Measurements from ENCODE around the gene CDKL4. TPM values are rescaled to one million over a fixed set of nuclear protein-coding genes. Genes with fewer than 3 reads are reported as not detected.

Gene CDKL4
- total RNA-seq: 0.20 TPM in 1 of 2 replicates, not detected in the other

DNA sequence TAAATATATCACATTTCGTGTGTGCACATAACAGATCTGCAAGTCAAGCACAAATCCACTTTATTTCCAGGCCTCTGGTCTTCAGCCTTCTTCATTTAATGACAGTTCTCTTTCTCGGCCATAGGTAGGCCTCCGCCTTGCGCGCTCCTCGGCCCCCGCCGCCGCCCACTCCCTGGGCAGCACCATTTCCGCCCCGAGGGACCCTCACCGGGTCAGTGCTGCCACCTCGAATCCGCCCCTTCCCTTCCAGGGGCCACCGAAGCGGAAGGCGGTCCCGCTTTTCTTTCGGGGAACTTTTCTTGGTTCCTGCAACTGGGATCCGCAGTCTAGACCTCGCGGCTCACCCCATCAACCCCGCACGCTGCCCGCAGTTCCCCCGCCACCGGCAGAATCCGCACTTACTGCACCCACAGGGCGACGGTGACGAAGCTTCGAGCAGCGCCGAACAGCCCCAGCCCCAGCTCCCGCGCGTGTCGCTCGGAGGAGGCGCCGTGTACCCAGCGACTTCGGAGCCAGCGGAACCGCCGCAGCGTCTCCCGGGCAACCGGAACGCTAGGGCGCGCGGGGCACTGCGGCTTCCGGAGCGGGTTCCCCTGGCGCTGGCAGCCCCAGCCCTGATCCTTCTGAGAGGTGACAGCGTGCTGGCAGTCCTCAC lies at the start of gene CDKL4:
Gene CDKL4, minus strand, starts transcription at position 502 of the 655 bp plus-strand sequence.
- peak; percentile 21 for DNase-seq (ENCODE audit: low spot score)
- Mint-ChIP-seq H3K4me3 (peak within 1 kb of the TSS; percentile 79), H3K36me3 (ENCODE audit: low read depth) (peaks cover 6% of the 10 kb centered on the region), H3K27ac (peak within 1 kb of the TSS; percentile 43), H3K4me1 (ENCODE audit: low read depth) (peaks cover 13% of the 10 kb centered on the region), H3K9me3 (no peaks in the 10 kb centered on the region), H3K27me3 (ENCODE audit: insufficient read depth) (peaks cover 6% of the 10 kb centered on the region)
- intact Hi-C loops (cut with micrococcal nuclease): no loop called here

DNA sequence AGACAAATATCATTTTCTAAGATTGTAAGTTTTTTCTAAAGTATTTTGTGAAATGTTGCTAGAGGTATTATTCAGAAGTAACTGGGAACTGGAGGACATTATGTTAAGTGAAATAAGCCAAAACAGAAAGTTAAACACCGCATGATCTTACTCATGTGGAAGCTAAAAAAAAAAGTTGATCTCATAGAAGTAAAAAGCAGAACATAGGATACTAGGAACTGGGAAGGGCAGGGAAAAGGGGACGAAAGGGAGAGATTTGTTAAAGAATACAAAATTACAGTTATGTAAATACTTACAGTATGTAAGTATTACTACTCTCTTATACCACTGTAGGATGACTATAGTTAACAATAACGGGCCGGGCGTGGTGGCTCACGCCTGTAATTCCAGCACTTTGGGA lies 46.7 kb upstream of the CDKL4 start:
- Mint-ChIP-seq H3K4me1 (ENCODE audit: low read depth) (no peaks in the 10 kb centered on the region), H3K27me3 (ENCODE audit: insufficient read depth) (no peaks in the 10 kb centered on the region), H3K27ac (no peak overlapping the region), H3K36me3 (ENCODE audit: low read depth) (peaks cover 7% of the 10 kb centered on the region), H3K4me3 (no peak overlapping the region), H3K9me3 (no peaks in the 10 kb centered on the region)
- intact Hi-C loops (cut with micrococcal nuclease): no loop called here
- no peak for DNase-seq (ENCODE audit: low spot score)

DNA sequence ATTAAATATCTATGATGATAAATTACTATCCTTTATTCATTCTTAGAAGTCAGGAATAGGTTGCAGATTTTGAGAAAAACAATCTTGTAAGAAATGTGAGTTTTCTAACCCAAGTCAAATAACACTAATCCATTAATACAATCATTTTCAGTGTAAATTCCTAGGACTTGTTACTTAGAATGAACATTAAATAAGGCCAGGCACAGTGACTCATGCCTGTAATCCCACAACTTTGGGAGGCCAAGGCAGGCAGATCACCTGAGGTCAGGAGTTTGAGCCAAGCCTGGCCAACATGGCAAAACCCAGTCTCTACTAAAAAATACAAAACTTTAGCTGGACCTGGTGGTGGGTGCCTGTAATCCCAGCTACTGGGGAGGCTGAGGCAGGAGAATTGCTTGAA lies 45.8 kb upstream of the CDKL4 start:
- peaks cover 7% of the 10 kb centered on the region for H3K36me3 Mint-ChIP-seq (ENCODE audit: low read depth)
- no peaks in the 10 kb centered on the region for H3K9me3 Mint-ChIP-seq
- no peak overlapping the region for H3K27ac Mint-ChIP-seq
- intact Hi-C loops (cut with micrococcal nuclease): no loop called here
- no peak overlapping the region for H3K4me3 Mint-ChIP-seq
- DNase-seq (ENCODE audit: low spot score): no peak
- H3K4me1 Mint-ChIP-seq (ENCODE audit: low read depth): no peaks in the 10 kb centered on the region
- no peaks in the 10 kb centered on the region for H3K27me3 Mint-ChIP-seq (ENCODE audit: insufficient read depth)

DNA sequence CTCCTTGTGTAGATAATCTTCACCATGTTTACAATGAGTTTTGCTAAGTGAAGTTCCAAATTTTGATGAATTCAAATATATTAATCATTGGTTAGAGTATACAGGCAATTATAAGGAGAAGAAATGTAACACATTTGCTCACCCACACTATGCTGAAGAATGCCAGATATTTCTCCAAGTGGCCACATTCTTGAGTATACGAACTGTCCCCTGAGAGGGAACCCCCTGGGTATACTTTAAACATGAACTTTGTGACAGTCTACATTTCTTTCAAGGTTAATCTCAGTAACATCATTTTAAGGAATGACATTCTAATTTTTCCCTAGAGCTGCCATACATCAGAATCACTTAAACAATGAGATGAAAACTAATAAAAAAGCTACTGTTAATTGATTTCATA lies 39.8 kb upstream of the CDKL4 start:
- DNase-seq (ENCODE audit: low spot score): no peak
- no peaks in the 10 kb centered on the region for H3K4me1 Mint-ChIP-seq (ENCODE audit: low read depth)
- H3K27me3 Mint-ChIP-seq (ENCODE audit: insufficient read depth): no peaks in the 10 kb centered on the region
- H3K27ac Mint-ChIP-seq: no peak overlapping the region
- intact Hi-C loops (cut with micrococcal nuclease): no loop called here
- H3K36me3 Mint-ChIP-seq (ENCODE audit: low read depth): peaks cover 2% of the 10 kb centered on the region
- no peaks in the 10 kb centered on the region for H3K9me3 Mint-ChIP-seq
- H3K4me3 Mint-ChIP-seq: no peak overlapping the region

DNA sequence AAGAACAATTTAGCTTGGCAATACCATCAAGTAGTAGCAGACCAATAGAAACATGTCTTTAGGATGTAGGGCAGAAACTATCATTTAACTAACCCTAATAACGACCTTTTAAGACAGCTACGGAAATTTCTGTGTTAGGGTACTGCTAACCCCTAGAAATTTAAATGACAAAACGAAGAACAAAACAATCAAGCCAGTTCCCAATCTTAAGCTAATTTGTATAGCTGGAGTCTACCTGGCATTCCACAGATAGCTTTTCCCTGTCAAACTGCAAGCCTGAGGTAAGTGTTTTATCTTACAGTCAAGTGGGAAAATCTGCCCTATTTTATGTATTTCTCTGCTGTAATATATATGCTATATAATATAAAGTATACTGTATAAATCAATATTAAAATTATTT lies 37.6 kb upstream of the CDKL4 start:
- no peak overlapping the region for H3K4me3 Mint-ChIP-seq
- H3K36me3 Mint-ChIP-seq (ENCODE audit: low read depth): peaks cover 9% of the 10 kb centered on the region
- DNase-seq (ENCODE audit: low spot score): no peak
- intact Hi-C loops (cut with micrococcal nuclease): no loop called here
- no peak overlapping the region for H3K27ac Mint-ChIP-seq
- no peaks in the 10 kb centered on the region for H3K9me3 Mint-ChIP-seq
- H3K4me1 Mint-ChIP-seq (ENCODE audit: low read depth): no peaks in the 10 kb centered on the region
- H3K27me3 Mint-ChIP-seq (ENCODE audit: insufficient read depth): no peaks in the 10 kb centered on the region

DNA sequence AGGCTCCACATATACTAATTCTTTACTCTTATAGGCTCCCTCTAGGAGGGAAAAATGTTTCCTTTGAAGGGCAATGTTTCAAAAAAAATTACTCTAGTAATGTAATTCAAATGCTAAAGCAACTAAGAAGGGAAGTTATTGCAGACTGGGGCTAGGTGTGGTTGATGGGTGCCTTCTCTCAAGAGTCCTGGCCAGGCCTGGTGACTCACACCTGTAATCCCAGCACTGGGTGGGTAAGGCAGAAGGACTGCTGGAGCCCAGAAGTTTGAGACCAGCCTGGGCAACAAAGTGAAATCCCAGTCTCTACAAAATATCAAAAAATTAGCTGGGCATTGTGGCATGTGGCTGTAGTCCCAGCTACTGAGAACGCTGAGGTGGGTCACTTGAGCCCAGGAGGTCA lies 31.2 kb upstream of the CDKL4 start:
- no peaks in the 10 kb centered on the region for H3K4me1 Mint-ChIP-seq (ENCODE audit: low read depth)
- H3K4me3 Mint-ChIP-seq: no peak overlapping the region
- H3K27me3 Mint-ChIP-seq (ENCODE audit: insufficient read depth): no peaks in the 10 kb centered on the region
- peaks cover 11% of the 10 kb centered on the region for H3K36me3 Mint-ChIP-seq (ENCODE audit: low read depth)
- no peak for DNase-seq (ENCODE audit: low spot score)
- intact Hi-C loops (cut with micrococcal nuclease): loop anchor here (10.0 kb wide), 1 partner anchor 870 kb away; no protein-coding TSS in a partner anchor
- no peak overlapping the region for H3K27ac Mint-ChIP-seq
- H3K9me3 Mint-ChIP-seq: no peaks in the 10 kb centered on the region

DNA sequence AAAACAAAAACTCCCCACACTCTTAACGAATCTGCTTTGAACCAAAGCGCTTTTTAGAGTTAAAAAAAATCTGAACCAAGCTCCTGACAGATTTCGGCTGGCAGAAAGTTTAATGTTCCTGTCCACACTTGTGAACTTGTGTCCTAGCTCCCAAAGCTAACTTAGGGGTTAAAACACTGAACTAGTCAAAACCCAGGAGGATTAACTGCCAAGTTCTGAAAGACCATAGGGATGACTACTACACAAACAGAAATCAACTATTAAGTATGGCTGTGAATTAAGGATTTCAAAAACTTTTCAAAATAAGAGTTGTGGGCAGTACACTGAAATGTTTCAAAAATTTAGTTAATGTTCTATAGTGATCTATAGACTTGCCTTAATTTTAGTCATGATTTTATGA lies 26.2 kb upstream of the CDKL4 start:
- intact Hi-C loops (cut with micrococcal nuclease): loop anchor here (10.0 kb wide), 1 partner anchor 865 kb away; no protein-coding TSS in a partner anchor
- H3K4me1 Mint-ChIP-seq (ENCODE audit: low read depth): peaks cover 18% of the 10 kb centered on the region
- DNase-seq (ENCODE audit: low spot score): no peak
- no peaks in the 10 kb centered on the region for H3K27me3 Mint-ChIP-seq (ENCODE audit: insufficient read depth)
- H3K4me3 Mint-ChIP-seq: no peak overlapping the region
- H3K36me3 Mint-ChIP-seq (ENCODE audit: low read depth): peaks cover 8% of the 10 kb centered on the region
- H3K9me3 Mint-ChIP-seq: no peaks in the 10 kb centered on the region
- no peak overlapping the region for H3K27ac Mint-ChIP-seq

DNA sequence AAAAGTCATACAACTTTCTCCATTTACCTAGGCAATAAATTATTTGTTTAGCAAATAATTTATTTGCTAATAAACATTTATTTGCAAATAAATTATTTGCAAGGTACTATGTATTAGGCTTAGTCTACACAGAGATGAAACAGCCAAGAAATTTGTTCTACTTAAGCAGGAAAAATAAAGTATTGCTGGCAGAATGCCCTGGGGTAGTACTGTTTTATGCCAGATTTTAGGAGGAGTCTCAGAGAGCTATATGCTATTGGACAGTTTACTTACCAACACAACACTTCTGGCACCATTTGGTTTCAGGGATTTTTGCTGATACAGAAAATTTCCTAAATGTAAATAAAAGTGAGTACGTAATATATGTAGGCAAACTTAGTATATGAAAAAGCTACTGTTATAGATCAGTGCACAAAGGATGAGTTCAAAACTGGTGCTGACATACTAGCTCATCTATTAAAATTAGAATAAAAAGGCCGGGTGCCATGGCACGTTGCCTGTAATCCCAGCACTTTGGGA lies 23.2 kb upstream of the CDKL4 start:
- Mint-ChIP-seq H3K36me3 (ENCODE audit: low read depth) (peaks cover 14% of the 10 kb centered on the region), H3K27ac (no peak overlapping the region), H3K4me3 (no peak overlapping the region), H3K4me1 (ENCODE audit: low read depth) (peaks cover 21% of the 10 kb centered on the region), H3K9me3 (no peaks in the 10 kb centered on the region), H3K27me3 (ENCODE audit: insufficient read depth) (no peaks in the 10 kb centered on the region)
- intact Hi-C loops (cut with micrococcal nuclease): no loop called here
- DNase-seq (ENCODE audit: low spot score): no peak

DNA sequence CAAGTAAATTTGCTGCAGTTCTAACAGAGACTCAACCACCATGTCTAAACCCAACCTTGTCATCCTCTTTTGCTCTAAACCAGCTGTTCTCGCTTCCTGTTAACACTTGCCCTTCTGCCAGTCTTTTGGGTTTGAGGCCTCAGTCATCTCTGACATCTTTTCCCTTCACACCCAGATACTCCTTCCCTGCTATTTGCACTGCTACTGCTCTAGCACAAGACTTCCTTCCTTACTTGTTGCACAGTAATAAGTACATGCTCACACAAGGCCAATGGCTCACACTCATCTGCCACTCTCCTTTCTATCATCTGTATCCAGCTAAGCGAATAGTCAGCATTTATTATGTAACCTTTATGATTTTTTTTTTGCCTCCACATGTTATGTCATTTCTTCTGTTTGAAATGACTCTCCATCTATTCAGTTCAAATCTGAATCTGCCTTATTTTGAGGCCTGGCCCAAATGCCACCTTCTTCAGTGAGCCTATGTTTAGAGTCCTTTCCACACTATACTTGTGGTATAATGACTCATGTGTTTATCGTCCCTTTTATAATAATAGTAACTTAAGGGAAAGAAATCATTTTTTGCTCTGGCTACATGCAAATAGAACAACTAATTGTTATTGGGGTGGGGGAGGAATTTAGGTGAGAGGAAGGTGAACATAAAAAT lies 22.5 kb upstream of the CDKL4 start:
- Mint-ChIP-seq H3K4me3 (no peak overlapping the region), H3K4me1 (ENCODE audit: low read depth) (peaks cover 21% of the 10 kb centered on the region), H3K27ac (peak overlapping the region; percentile 42), H3K27me3 (ENCODE audit: insufficient read depth) (no peaks in the 10 kb centered on the region), H3K36me3 (ENCODE audit: low read depth) (peaks cover 14% of the 10 kb centered on the region), H3K9me3 (no peaks in the 10 kb centered on the region)
- intact Hi-C loops (cut with micrococcal nuclease): no loop called here
- no peak for DNase-seq (ENCODE audit: low spot score)

DNA sequence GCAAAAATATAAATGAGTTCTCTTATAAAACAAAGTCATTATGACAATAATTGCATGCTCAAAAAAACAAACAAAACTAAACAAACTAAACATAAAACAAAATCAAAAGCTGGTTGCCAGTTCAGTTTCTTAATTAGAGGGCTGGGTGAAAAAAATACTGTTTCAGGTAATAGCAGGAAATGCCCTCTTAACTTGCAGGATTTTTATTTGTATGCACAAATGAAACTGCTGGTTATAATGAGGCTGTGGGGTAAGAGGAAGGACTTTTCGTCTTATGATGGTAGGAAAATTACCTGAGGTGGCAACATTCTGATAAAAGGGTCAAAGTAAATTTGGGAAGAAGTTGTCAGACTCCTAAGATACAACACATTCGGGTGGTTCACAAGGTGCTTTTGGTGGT lies 21.5 kb upstream of the CDKL4 start:
- H3K27ac Mint-ChIP-seq: no peak overlapping the region
- H3K36me3 Mint-ChIP-seq (ENCODE audit: low read depth): peaks cover 14% of the 10 kb centered on the region
- no peak for DNase-seq (ENCODE audit: low spot score)
- intact Hi-C loops (cut with micrococcal nuclease): no loop called here
- H3K4me3 Mint-ChIP-seq: no peak overlapping the region
- no peaks in the 10 kb centered on the region for H3K27me3 Mint-ChIP-seq (ENCODE audit: insufficient read depth)
- H3K9me3 Mint-ChIP-seq: no peaks in the 10 kb centered on the region
- peaks cover 21% of the 10 kb centered on the region for H3K4me1 Mint-ChIP-seq (ENCODE audit: low read depth)

DNA sequence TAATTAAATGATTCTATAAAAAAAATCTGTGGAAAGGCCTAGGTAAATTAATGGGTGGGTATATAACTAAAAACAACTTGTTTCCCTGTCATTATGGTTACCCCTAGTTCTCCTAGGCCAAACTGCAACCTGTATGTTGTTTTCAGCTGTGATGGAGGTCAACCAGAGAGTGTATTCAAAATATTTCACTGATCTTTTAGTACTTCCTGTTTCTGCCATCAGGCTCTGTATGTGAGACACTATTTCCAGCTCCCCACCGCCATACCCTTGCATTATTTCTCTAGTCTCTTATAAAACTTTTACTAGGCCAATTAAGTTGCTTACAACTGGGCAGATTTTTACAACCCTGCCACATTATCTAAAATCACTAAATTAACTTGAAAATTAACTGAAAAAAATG lies 21.0 kb upstream of the CDKL4 start:
- Mint-ChIP-seq H3K27ac (no peak overlapping the region), H3K27me3 (ENCODE audit: insufficient read depth) (no peaks in the 10 kb centered on the region), H3K36me3 (ENCODE audit: low read depth) (peaks cover 14% of the 10 kb centered on the region), H3K9me3 (no peaks in the 10 kb centered on the region), H3K4me1 (ENCODE audit: low read depth) (peaks cover 21% of the 10 kb centered on the region), H3K4me3 (no peak overlapping the region)
- intact Hi-C loops (cut with micrococcal nuclease): no loop called here
- DNase-seq (ENCODE audit: low spot score): no peak

DNA sequence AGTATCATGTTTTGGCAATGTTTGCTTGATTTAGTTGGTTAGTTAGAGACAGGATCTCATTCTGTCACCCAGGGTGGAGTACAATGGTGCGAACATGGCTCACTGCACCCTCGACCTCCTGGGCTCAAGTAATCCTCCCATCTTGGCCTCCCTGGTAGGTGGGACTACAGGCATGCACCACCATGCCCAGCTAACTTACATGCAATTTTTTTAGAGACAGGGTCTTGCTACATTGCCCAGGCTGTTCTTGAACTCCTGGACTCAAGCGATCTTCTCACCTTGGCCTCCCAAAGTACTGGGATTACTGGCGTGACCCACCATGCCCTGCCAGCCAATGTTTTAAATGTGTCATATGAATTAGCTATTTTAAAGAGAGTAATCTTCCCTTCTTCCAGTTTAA lies 16.3 kb upstream of the CDKL4 start:
- Mint-ChIP-seq H3K4me3 (no peak overlapping the region), H3K27ac (no peak overlapping the region), H3K4me1 (ENCODE audit: low read depth) (peaks cover 5% of the 10 kb centered on the region), H3K9me3 (no peaks in the 10 kb centered on the region), H3K27me3 (ENCODE audit: insufficient read depth) (no peaks in the 10 kb centered on the region), H3K36me3 (ENCODE audit: low read depth) (peaks cover 10% of the 10 kb centered on the region)
- DNase-seq (ENCODE audit: low spot score): no peak
- intact Hi-C loops (cut with micrococcal nuclease): no loop called here

DNA sequence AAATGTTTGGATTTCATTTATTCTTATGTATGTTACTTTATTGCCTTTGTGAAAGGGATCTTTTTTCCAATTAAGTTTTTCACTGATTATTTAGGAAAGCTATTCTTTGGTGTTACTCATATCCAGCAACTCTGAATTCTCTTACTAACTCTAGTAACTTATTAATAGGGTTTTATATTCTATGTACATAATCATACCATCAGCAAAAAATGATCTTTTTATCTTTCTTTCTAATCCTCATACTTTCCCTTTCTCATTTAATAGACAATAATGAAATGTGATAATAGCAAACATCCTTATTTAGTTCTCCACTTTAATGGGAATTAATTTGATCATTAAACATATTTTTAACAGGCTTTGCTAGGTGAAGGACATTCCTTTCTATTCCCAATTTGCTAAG lies 12.3 kb upstream of the CDKL4 start:
- intact Hi-C loops (cut with micrococcal nuclease): loop anchor here (10.0 kb wide), 1 partner anchor 479 kb away; no protein-coding TSS in a partner anchor
- Mint-ChIP-seq H3K27ac (no peak overlapping the region), H3K4me1 (ENCODE audit: low read depth) (no peaks in the 10 kb centered on the region), H3K36me3 (ENCODE audit: low read depth) (peaks cover 14% of the 10 kb centered on the region), H3K9me3 (peaks cover 3% of the 10 kb centered on the region), H3K27me3 (ENCODE audit: insufficient read depth) (no peaks in the 10 kb centered on the region), H3K4me3 (no peak overlapping the region)
- DNase-seq (ENCODE audit: low spot score): no peak

All from activated T-helper 1 cell treated with anti-CD3 and anti-CD28 coated beads, Interleukin-12 subunit alpha, Interleukin-12 subunit beta, Interleukin-2, Interleukin-4 antibody, amounts not matched to agents 30 ng/mL and 10 ng/mL and 1 ng/mL, durations not matched to agents 14 hours and 24 hours and 36 hours (primary cell).